A673 (cell line): Measurements from ENCODE around the gene KLRD1. TPM values are rescaled to one million over a fixed set of nuclear protein-coding genes. Genes with fewer than 3 reads are reported as not detected.

Source experiments
- BruUV-seq: library from RNA; stranded (reverse); fragments of 400-500 nt; replicated peaks from 2 replicates; lab custom pipeline; 2021; lab: Mats Ljungman, UMichigan
- CTCF ChIA-PET: fragments of 300-600 bp; sonication (Branson Sonifier 250); formaldehyde crosslinking; loops from one replicate; lab custom pipeline; 2022; ENCODE audit warnings: antibody characterized with exemption; lab: Charles Lee
- POLR2A ChIA-PET: fragments of 300-600 bp; sonication (Branson Sonifier 250); formaldehyde crosslinking; loops from one replicate; lab custom pipeline; 2022; ENCODE audit warnings: antibody characterized with exemption; ENCODE audit not compliant: low non-redundant PET; lab: Charles Lee
- DNase-seq: peaks from one replicate; pipeline ENCODE4 v3.0.0-alpha.2; 2015; ENCODE audit warnings: low spot score
- H3K27ac ChIP-seq: fragments of 200-600 bp; sonication (generic); 2 replicates; pipeline ENCODE4 v1.5.1; 2016; ENCODE audit warnings: mixed run types, low read depth, mild to moderate bottlenecking, mixed read lengths, antibody characterized with exemption, low read length; ENCODE audit not compliant: poor library complexity, severe bottlenecking
- H3K27me3 ChIP-seq: fragments of 200-600 bp; sonication (generic); replicated peaks from 2 replicates; pipeline ENCODE4 v1.6.1; 2017; ENCODE audit warnings: mixed run types, low read depth, mild to moderate bottlenecking, mixed read lengths, antibody characterized with exemption, low read length; ENCODE audit not compliant: insufficient read depth, poor library complexity
- H3K36me3 ChIP-seq: fragments of 200-600 bp; sonication (generic); 2 replicates; pipeline ENCODE4 v1.6.1; 2016; ENCODE audit warnings: mixed run types, mild to moderate bottlenecking, mixed read lengths, antibody characterized with exemption, low read length; ENCODE audit not compliant: insufficient read depth, poor library complexity, severe bottlenecking
- H3K4me1 ChIP-seq: fragments of 200-600 bp; sonication (generic); 2 replicates; pipeline ENCODE4 v1.6.1; 2017; ENCODE audit warnings: mixed run types, mild to moderate bottlenecking, mixed read lengths, antibody characterized with exemption, low read length; ENCODE audit not compliant: insufficient read depth, poor library complexity, severe bottlenecking
- H3K4me3 ChIP-seq: fragments of 200-600 bp; sonication (generic); 2 replicates; pipeline ENCODE4 v1.5.1; 2016; ENCODE audit warnings: low read depth, mixed run types, mild to moderate bottlenecking, mixed read lengths, low read length; ENCODE audit not compliant: poor library complexity, severe bottlenecking
- H3K9me3 ChIP-seq: fragments of 200-600 bp; sonication (generic); 2 replicates; pipeline ENCODE4 v1.6.1; 2016; ENCODE audit warnings: mixed run types, low read depth, mild to moderate bottlenecking, mixed read lengths, antibody characterized with exemption, low read length; ENCODE audit not compliant: poor library complexity, severe bottlenecking
- CTCF ChIP-seq: fragments of 300-800, 200-600 bp; sonication (generic); conservative IDR thresholded peaks from 2 replicates; pipeline ENCODE4 v1.5.1; 2017; ENCODE audit warnings: low read depth, mild to moderate bottlenecking, antibody characterized with exemption, low read length, moderate library complexity, mixed read lengths
- EZH2 ChIP-seq: fragments of 200-600 bp; sonication (generic); IDR thresholded peaks from 2 replicates; pipeline ENCODE4 v1.6.1; 2017; ENCODE audit warnings: borderline replicate concordance, low read depth, mild to moderate bottlenecking, mixed read lengths, antibody characterized with exemption, low read length; ENCODE audit not compliant: poor library complexity, severe bottlenecking
- intact Hi-C: fragments of 100-400 bp; cut with micrococcal nuclease; formaldehyde crosslinking; loops from one replicate; pipeline ENCODE4 v1.10.0; 2022; ENCODE audit not compliant: unreplicated experiment
- total RNA-seq: library from RNA; stranded (reverse); gene quantifications from 2 replicates; pipeline ENCODE4 v1.2.3, GENCODE V29; 2021

The KLRD1 gene
- total RNA-seq, 1 experiment from 2014 or later = 0.02 TPM

- no peak for TF ChIP-seq CTCF
- TF ChIP-seq EZH2 = no peak
- Histone ChIP-seq H3K27ac (no peak overlapping the region), H3K36me3 (no peaks in the 10 kb centered on the region), H3K4me3 (no peak overlapping the region), H3K9me3 (no peaks in the 10 kb centered on the region), H3K27me3 (no peaks in the 10 kb centered on the region), H3K4me1 (peaks cover 28% of the 10 kb centered on the region)
- no peak for DNase-seq
- CTCF ChIA-PET = no interaction called here
- POLR2A ChIA-PET = no interaction called here
- no TSS peak for BruUV-seq
- intact Hi-C loops = no loop called here
These were observed 54.7 kb downstream of the KLRD1 start for GRCh38 chr12:10362325-10362724.

- Histone ChIP-seq H3K4me3 (no peak overlapping the region), H3K36me3 (no peaks in the 10 kb centered on the region), H3K27me3 (no peaks in the 10 kb centered on the region), H3K4me1 (peaks cover 28% of the 10 kb centered on the region), H3K9me3 (no peaks in the 10 kb centered on the region), H3K27ac (no peak overlapping the region)
- POLR2A ChIA-PET = no interaction called here
- TF ChIP-seq CTCF (no peak), EZH2 (no peak)
- intact Hi-C loops = no loop called here
- BruUV-seq = no TSS peak
- CTCF ChIA-PET = no interaction called here
- DNase-seq = no peak
These were observed 55.4 kb downstream of the KLRD1 start for GRCh38 chr12:10362828-10363657.

- Histone ChIP-seq H3K27me3 (no peaks in the 10 kb centered on the region), H3K9me3 (no peaks in the 10 kb centered on the region), H3K36me3 (no peaks in the 10 kb centered on the region), H3K27ac (peak overlapping the region; percentile 69), H3K4me3 (no peak overlapping the region), H3K4me1 (peaks cover 28% of the 10 kb centered on the region)
- no peak for DNase-seq
- ChIA-PET CTCF (no interaction called here), POLR2A (no interaction called here)
- no TSS peak for BruUV-seq
- TF ChIP-seq EZH2 = no peak
- no peak for TF ChIP-seq CTCF
- intact Hi-C loops = no loop called here
These were observed 55.9 kb downstream of the KLRD1 start for GRCh38 chr12:10363658-10363913.
